WTC11 (cell line): ENCODE results near the gene TIFAB. TPM values are rescaled to one million over a fixed set of nuclear protein-coding genes. Genes with fewer than 3 reads are reported as not detected.

Experiments
- ATAC-seq: fragments of 200-7000 bp; cut with Tn5 transposase; 2 replicates; pipeline ENCODE4 v1.10.0; 2021; ENCODE audit warnings: mild to moderate bottlenecking, moderate library complexity
- CTCF ChIA-PET: fragments of 300-600 bp; sonication (Branson Sonifier 250); formaldehyde crosslinking; loops from one replicate; lab custom pipeline; 2021; ENCODE audit warnings: antibody characterized with exemption; lab: Charles Lee
- POLR2A ChIA-PET: fragments of 350-600 bp; sonication (Branson Sonifier 250); formaldehyde crosslinking; loops from one replicate; lab custom pipeline; 2021; ENCODE audit warnings: antibody characterized with exemption; lab: Charles Lee
- DNase-seq: peaks from one replicate; pipeline ENCODE4 v3.0.0; 2021; ENCODE audit warnings: low spot score
- H3K27ac Mint-ChIP-seq: 2 replicates; pipeline ENCODE4 v1.8.0; 2021; ENCODE audit warnings: mixed read lengths
- H3K27me3 Mint-ChIP-seq: 2 replicates; pipeline ENCODE4 v1.8.0; 2021; ENCODE audit warnings: low read depth, mild to moderate bottlenecking, moderate library complexity, mixed read lengths
- H3K36me3 Mint-ChIP-seq: 2 replicates; pipeline ENCODE4 v1.8.0; 2021; ENCODE audit warnings: mixed read lengths
- H3K4me1 Mint-ChIP-seq: 2 replicates; pipeline ENCODE4 v1.8.0; 2022; ENCODE audit warnings: mixed read lengths
- H3K4me3 Mint-ChIP-seq: 2 replicates; pipeline ENCODE4 v1.8.0; 2021; ENCODE audit warnings: mild to moderate bottlenecking, moderate library complexity, mixed read lengths
- H3K9me3 Mint-ChIP-seq: 2 replicates; pipeline ENCODE4 v1.8.0; 2021; ENCODE audit warnings: mixed read lengths
- AR ChIP-seq: fragments of 250-450 bp; sonication (Bioruptor Pico); IDR thresholded peaks from 2 replicates; pipeline ENCODE4 v1.9.0; 2021; ENCODE audit warnings: mild to moderate bottlenecking
- ATF1 ChIP-seq: sonication (generic); formaldehyde crosslinking; IDR thresholded peaks from 2 replicates; pipeline ENCODE4 v1.8.1; 2023; ENCODE audit warnings: mild to moderate bottlenecking, moderate library complexity, missing genetic modification reagents
- ATF3 ChIP-seq: sonication (generic); formaldehyde crosslinking; conservative IDR thresholded peaks from 2 replicates; pipeline ENCODE4 v1.8.1; 2022; ENCODE audit warnings: mild to moderate bottlenecking, missing genetic modification reagents
- CBFB ChIP-seq: sonication (generic); formaldehyde crosslinking; IDR thresholded peaks from 2 replicates; pipeline ENCODE4 v1.8.1; 2022; ENCODE audit warnings: mild to moderate bottlenecking, low read depth, missing genetic modification reagents
- E2F1 ChIP-seq: sonication (generic); formaldehyde crosslinking; IDR thresholded peaks from 2 replicates; pipeline ENCODE4 v1.8.0; 2022; ENCODE audit warnings: mild to moderate bottlenecking, missing genetic modification reagents
- ELF4 ChIP-seq: sonication (generic); formaldehyde crosslinking; IDR thresholded peaks from 2 replicates; pipeline ENCODE4 v1.8.1; 2022; ENCODE audit warnings: low read depth, mild to moderate bottlenecking, moderate library complexity, missing genetic modification reagents
- ETV6 ChIP-seq: sonication (generic); formaldehyde crosslinking; IDR thresholded peaks from 2 replicates; pipeline ENCODE4 v1.8.1; 2022; ENCODE audit warnings: mild to moderate bottlenecking, missing genetic modification reagents
- GTF2I ChIP-seq: fragments of 250-450 bp; sonication (Bioruptor Pico); conservative IDR thresholded peaks from 2 replicates; pipeline ENCODE4 v1.4.0; 2021; ENCODE audit warnings: mild to moderate bottlenecking
- HMGA2 ChIP-seq: fragments of 250-450 bp; sonication (Bioruptor Pico); IDR thresholded peaks from 2 replicates; pipeline ENCODE4 v1.4.0; 2021; ENCODE audit warnings: mild to moderate bottlenecking, moderate library complexity
- MXD4 ChIP-seq: fragments of 250-450 bp; sonication (Bioruptor Pico); IDR thresholded peaks from 2 replicates; pipeline ENCODE4 v1.8.0; 2021; ENCODE audit warnings: mild to moderate bottlenecking, moderate library complexity, borderline replicate concordance
- NR1H2 ChIP-seq: sonication (generic); formaldehyde crosslinking; IDR thresholded peaks from 2 replicates; pipeline ENCODE4 v1.9.0; 2021; ENCODE audit warnings: mild to moderate bottlenecking, moderate library complexity, missing genetic modification reagents
- NR2C2 ChIP-seq: sonication (generic); formaldehyde crosslinking; IDR thresholded peaks from 2 replicates; pipeline ENCODE4 v1.8.0; 2022; ENCODE audit warnings: mild to moderate bottlenecking, missing genetic modification reagents
- SMAD3 ChIP-seq: sonication (generic); formaldehyde crosslinking; IDR thresholded peaks from 2 replicates; pipeline ENCODE4 v1.8.0; 2022; ENCODE audit warnings: missing genetic modification reagents, mild to moderate bottlenecking, borderline replicate concordance
- SOX15 ChIP-seq: fragments of 250-450 bp; sonication (Bioruptor Pico); IDR thresholded peaks from 2 replicates; pipeline ENCODE4 v1.9.0; 2021; ENCODE audit warnings: mild to moderate bottlenecking
- TEAD1 ChIP-seq: sonication (generic); formaldehyde crosslinking; IDR thresholded peaks from 2 replicates; pipeline ENCODE4 v1.8.0; 2022; ENCODE audit warnings: mild to moderate bottlenecking, missing genetic modification reagents
- ZNF121 ChIP-seq: sonication (generic); formaldehyde crosslinking; IDR thresholded peaks from 2 replicates; pipeline ENCODE4 v1.8.0; 2023; ENCODE audit warnings: missing genetic modification reagents
- ZNF423 ChIP-seq: fragments of 250-450 bp; sonication (Bioruptor Pico); IDR thresholded peaks from 2 replicates; pipeline ENCODE4 v2.1.2; 2022; ENCODE audit warnings: mild to moderate bottlenecking, moderate library complexity
- ZNF671 ChIP-seq: fragments of 250-450 bp; sonication (Bioruptor Pico); IDR thresholded peaks from 2 replicates; pipeline ENCODE4 v1.8.0; 2021; ENCODE audit warnings: mild to moderate bottlenecking
- total RNA-seq: library from RNA; stranded (reverse); gene quantifications from 3 replicates; pipeline ENCODE4 v1.2.3, GENCODE V29; 2021
- TF ChIP-seq, protein P1 (sequence below): fragments of 250-450 bp; sonication (Bioruptor Pico); IDR thresholded peaks from 2 replicates; pipeline ENCODE4 v1.9.0; 2021; ENCODE audit warnings: moderate library complexity, mild to moderate bottlenecking, inconsistent platforms, borderline replicate concordance

Gene TIFAB
- total RNA-seq, 1 experiment from 2014 or later = not detected

GRCh38 chr5:135439231-135440205, 12.6 kb downstream of the TIFAB start:
- no peak for DNase-seq
- no peak overlapping the region for H3K4me3 Mint-ChIP-seq

DNA sequence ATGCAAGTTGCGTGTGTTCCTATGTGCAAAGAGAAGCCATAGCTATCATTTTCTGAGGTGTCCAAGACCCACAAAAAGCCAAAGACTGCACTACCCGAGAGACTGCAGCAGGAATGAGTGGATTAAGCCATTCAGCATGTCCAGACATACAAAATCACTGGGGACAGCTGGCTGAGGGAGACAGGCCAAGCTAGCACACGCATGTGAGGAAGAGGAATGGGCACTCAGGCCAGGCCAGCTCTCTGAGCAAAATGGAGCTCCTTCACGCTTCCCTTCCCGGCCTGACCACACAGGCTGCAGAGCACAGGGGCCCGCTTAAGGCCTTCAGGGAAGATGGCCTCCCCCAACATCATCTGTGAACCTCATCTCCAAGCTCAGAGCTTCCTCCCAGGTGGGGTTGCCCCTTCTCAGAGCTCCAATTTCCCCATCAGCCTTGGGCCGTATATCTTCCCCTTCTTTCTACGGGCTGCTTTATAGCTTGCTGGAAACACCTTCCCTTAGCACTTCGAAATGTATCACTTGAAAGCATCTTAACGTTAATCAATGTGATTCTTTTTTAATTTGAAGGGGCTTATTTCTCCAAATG, 13.4 kb downstream of the TIFAB start:
- no peaks in the 10 kb centered on the region for H3K36me3 Mint-ChIP-seq
- no peaks in the 10 kb centered on the region for H3K27me3 Mint-ChIP-seq
- no peak for TF ChIP-seq CBFB (CRISPR knock-in tag)
- no peak for TF ChIP-seq E2F1 (CRISPR knock-in tag)
- no peak for TF ChIP-seq HMGA2 (CRISPR knock-in tag)
- TF ChIP-seq ETV6 = no peak
- no peak for TF ChIP-seq ZNF671
- TF ChIP-seq ZNF423 (CRISPR knock-in tag) = no peak
- no peak for TF ChIP-seq MXD4 (CRISPR knock-in tag)
- no peak for TF ChIP-seq AR (CRISPR knock-in tag)
- TF ChIP-seq SOX15 = no peak
- no peak for TF ChIP-seq ATF1
- TF ChIP-seq GTF2I (CRISPR knock-in tag) = no peak
- TF ChIP-seq TEAD1 (CRISPR knock-in tag) = no peak
- TF ChIP-seq ZNF121 (CRISPR knock-in tag) = no peak
- no peak for TF ChIP-seq ATF3
- TF ChIP-seq SMAD3 (CRISPR knock-in tag) = no peak
- TF ChIP-seq, protein P1, sequence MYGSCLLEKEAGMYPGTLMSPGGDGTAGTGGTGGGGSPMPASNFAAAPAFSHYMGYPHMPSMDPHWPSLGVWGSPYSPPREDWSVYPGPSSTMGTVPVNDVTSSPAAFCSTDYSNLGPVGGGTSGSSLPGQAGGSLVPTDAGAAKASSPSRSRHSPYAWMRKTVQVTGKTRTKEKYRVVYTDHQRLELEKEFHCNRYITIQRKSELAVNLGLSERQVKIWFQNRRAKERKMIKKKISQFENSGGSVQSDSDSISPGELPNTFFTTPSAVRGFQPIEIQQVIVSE (CRISPR knock-in tag) = no peak
- TF ChIP-seq NR1H2 (CRISPR knock-in tag) = no peak
- TF ChIP-seq NR2C2 (CRISPR knock-in tag) = no peak
- ATAC-seq (no peak), DNase-seq (no peak)
- peaks cover 7% of the 10 kb centered on the region for H3K4me1 Mint-ChIP-seq
- CTCF ChIA-PET = interaction anchor here (1.2 to 4.8 kb wide), 5 partner anchors 14 to 115 kb away, joined by 3 to 32 read pairs (median 9); no protein-coding TSS in a partner anchor
- POLR2A ChIA-PET = interaction anchor here (1.6 kb wide), 1 partner anchor 19 kb away, joined by 3 read pairs; no protein-coding TSS in a partner anchor
- no peak overlapping the region for H3K27ac Mint-ChIP-seq
- H3K9me3 Mint-ChIP-seq = no peaks in the 10 kb centered on the region
- no peak overlapping the region for H3K4me3 Mint-ChIP-seq

More at GRCh38 chr5:135439231-135440205, 12.6 kb downstream of the TIFAB start:
- Mint-ChIP-seq H3K27me3 (no peaks in the 10 kb centered on the region), H3K36me3 (no peaks in the 10 kb centered on the region), H3K4me1 (peaks cover 4% of the 10 kb centered on the region; the same call in 1 of the 2 replicates), H3K27ac (no peak overlapping the region), H3K9me3 (no peaks in the 10 kb centered on the region)
- ChIA-PET POLR2A (interaction anchor here (0.8 to 1.6 kb wide), 2 partner anchors 18 to 68 kb away, joined by 3 read pairs; no protein-coding TSS in a partner anchor), CTCF (interaction anchor here (0.9 to 4.8 kb wide), 6 partner anchors 11 to 115 kb away, joined by 3 to 32 read pairs (median 6); no protein-coding TSS in a partner anchor)
- no peak; the same call in 1 of the 2 replicates for ATAC-seq
- TF ChIP-seq ELF4 = no peak
